HepG2 (cell line): Measurements from ENCODE around the gene DDIT4. TPM values are rescaled to one million over a fixed set of nuclear protein-coding genes. Genes with fewer than 3 reads are reported as not detected.
A peak's percentile ranks its signal among the peaks of the same experiment; 100 is the strongest.

Experiments
- ARID2 ChIP-seq: sonication (generic); formaldehyde crosslinking; IDR thresholded peaks from 2 replicates; pipeline ENCODE4 v1.8.1; 2022; ENCODE audit warnings: mild to moderate bottlenecking, missing genetic modification reagents, borderline replicate concordance
- MTA1 ChIP-seq: sonication (generic); formaldehyde crosslinking; IDR thresholded peaks from 2 replicates; pipeline ENCODE4 v1.4.0; 2020; ENCODE audit warnings: missing genetic modification reagents, mild to moderate bottlenecking, borderline replicate concordance
- NFE2L2 ChIP-seq: fragments of 150-350 bp; IDR thresholded peaks from 2 replicates; pipeline ENCODE4 v1.6.1; 2014; ENCODE audit warnings: low read length
- PCBP2 ChIP-seq: fragments of 200-400 bp; formaldehyde crosslinking; optimal IDR thresholded peaks from 2 replicates; pipeline ENCODE3; 2018; ENCODE audit warnings: low read length, low read depth; ENCODE audit not compliant: poor library complexity, severe bottlenecking
- SMARCC2 ChIP-seq: fragments of 450-650 bp; IDR thresholded peaks from 2 replicates; pipeline ENCODE4 v1.6.1; 2017; ENCODE audit warnings: antibody characterized with exemption, mild to moderate bottlenecking
- SMC3 ChIP-seq: IDR thresholded peaks from 2 replicates; pipeline ENCODE4 v1.6.1; 2011; ENCODE audit warnings: low read length, improper control_type of control experiment
- ZNF530 ChIP-seq: sonication (generic); formaldehyde crosslinking; IDR thresholded peaks from 2 replicates; pipeline ENCODE4 v1.5.0; 2020; ENCODE audit warnings: low read depth, mild to moderate bottlenecking, missing genetic modification reagents
- ZSCAN20 ChIP-seq: sonication (generic); formaldehyde crosslinking; IDR thresholded peaks from 2 replicates; pipeline ENCODE4 v1.4.0; 2020; ENCODE audit warnings: missing genetic modification reagents, mild to moderate bottlenecking, borderline replicate concordance
- polyA plus RNA-seq, 8 experiments: library from polyadenylated mRNA; depleted of rRNA in 3 of 8; stranded (reverse) in 7 of 8; unstranded in 1 of 8; fragments of >200 nt; fragmentation: Illumina TruSeq in 4 of 8; extraction: Trizol in 4 of 8; gene quantifications; 2 replicates each; pipeline versions ENCODE4 v1.2.1 to v1.2.3, GENCODE V29; 2011 to 2016; ENCODE audit warnings: low read depth in 4 of 8, missing spikeins in 1 of 8, mixed read lengths in 1 of 8; ENCODE audit not compliant: insufficient read depth in 1 of 8
- total RNA-seq, 5 experiments: library from RNA; depleted of rRNA; stranded (reverse); fragments of >200 nt; fragmentation: Illumina TruSeq; extraction: Trizol; gene quantifications; 2 replicates each; pipeline ENCODE4 v1.2.3, GENCODE V29; 2016; ENCODE audit warnings: low read depth in 1 of 5
- TF ChIP-seq, protein P1 (sequence below): sonication (generic); formaldehyde crosslinking; IDR thresholded peaks from 2 replicates; pipeline ENCODE4 v1.4.0; 2020; ENCODE audit warnings: mild to moderate bottlenecking, low read depth, missing genetic modification reagents
- TF ChIP-seq, protein P2 (sequence below): conservative IDR thresholded peaks from 2 replicates; pipeline ENCODE4 v1.6.1; 2018; ENCODE audit warnings: missing genetic modification reagents
- TF ChIP-seq, protein P3 (sequence below): IDR thresholded peaks from 2 replicates; pipeline ENCODE4 v1.6.1; 2016; ENCODE audit warnings: low read depth, missing genetic modification reagents, missing compliant biosample characterization
- TF ChIP-seq, protein P4 (sequence below): sonication (generic); formaldehyde crosslinking; IDR thresholded peaks from 2 replicates; pipeline ENCODE4 v1.4.0; 2020; ENCODE audit warnings: missing genetic modification reagents
- TF ChIP-seq, protein P5 (sequence below): sonication (generic); formaldehyde crosslinking; IDR thresholded peaks from 2 replicates; pipeline ENCODE4 v1.8.0; 2022; ENCODE audit warnings: low read depth, missing genetic modification reagents

The DDIT4 gene
- total and polyA plus RNA-seq, 2 of the 13 experiments (the other 11 are each of a cell fraction or from before 2014, with no cell fraction given), result 35.6 to 40.7 TPM

DNA sequence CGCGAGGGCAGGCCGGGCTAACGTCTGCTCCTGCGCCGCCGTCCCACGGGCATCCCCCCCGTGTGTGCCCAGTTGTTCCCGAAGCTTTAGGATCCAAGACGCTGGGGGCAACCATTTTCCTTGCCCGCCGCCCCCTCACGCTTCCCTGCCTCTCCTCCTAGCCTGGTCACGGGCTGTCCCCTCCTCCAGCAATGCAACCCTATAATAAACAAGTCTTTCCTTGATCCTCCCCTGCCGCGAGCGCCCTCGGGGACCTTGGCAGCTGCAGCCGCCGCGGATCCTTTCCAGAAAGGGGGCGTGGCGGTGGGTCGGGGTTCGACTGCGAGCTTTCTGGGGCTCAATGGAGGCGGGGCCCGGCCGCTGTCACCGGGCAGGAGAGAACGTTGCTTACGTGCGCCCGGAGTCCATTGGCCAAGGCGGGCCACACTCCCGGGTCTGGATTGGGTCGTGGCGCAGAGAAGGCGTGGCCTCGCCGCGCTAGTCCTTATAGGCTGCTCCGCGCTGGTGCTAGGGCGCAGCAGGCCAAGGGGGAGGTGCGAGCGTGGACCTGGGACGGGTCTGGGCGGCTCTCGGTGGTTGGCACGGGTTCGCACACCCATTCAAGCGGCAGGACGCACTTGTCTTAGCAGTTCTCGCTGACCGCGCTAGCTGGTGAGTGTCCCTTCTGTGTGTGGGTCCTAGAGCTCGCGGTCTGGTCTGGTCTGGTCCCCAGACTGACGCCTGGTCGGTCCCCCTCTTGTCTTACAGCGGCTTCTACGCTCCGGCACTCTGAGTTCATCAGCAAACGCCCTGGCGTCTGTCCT, at the start of gene DDIT4 (continued):
- TF ChIP-seq, protein P1, sequence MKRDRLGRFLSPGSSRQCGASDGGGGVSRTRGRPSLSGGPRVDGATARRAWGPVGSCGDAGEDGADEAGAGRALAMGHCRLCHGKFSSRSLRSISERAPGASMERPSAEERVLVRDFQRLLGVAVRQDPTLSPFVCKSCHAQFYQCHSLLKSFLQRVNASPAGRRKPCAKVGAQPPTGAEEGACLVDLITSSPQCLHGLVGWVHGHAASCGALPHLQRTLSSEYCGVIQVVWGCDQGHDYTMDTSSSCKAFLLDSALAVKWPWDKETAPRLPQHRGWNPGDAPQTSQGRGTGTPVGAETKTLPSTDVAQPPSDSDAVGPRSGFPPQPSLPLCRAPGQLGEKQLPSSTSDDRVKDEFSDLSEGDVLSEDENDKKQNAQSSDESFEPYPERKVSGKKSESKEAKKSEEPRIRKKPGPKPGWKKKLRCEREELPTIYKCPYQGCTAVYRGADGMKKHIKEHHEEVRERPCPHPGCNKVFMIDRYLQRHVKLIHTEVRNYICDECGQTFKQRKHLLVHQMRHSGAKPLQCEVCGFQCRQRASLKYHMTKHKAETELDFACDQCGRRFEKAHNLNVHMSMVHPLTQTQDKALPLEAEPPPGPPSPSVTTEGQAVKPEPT (CRISPR knock-in tag), result peak; percentile 15; the same call in 1 of the 2 replicates
- peak; percentile 94; the same call in 1 of the 2 replicates for TF ChIP-seq ZSCAN20 (CRISPR knock-in tag)
- no peak for TF ChIP-seq NFE2L2
- 0 out of 2 replicates have a peak, but pooled peaks have one; percentile 34 for TF ChIP-seq ARID2 (CRISPR knock-in tag)
- 0 out of 2 replicates have a peak, but pooled peaks have one; percentile 37 for TF ChIP-seq ZNF530 (CRISPR knock-in tag)
- TF ChIP-seq, protein P2, sequence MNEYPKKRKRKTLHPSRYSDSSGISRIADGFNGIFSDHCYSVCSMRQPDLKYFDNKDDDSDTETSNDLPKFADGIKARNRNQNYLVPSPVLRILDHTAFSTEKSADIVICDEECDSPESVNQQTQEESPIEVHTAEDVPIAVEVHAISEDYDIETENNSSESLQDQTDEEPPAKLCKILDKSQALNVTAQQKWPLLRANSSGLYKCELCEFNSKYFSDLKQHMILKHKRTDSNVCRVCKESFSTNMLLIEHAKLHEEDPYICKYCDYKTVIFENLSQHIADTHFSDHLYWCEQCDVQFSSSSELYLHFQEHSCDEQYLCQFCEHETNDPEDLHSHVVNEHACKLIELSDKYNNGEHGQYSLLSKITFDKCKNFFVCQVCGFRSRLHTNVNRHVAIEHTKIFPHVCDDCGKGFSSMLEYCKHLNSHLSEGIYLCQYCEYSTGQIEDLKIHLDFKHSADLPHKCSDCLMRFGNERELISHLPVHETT (CRISPR knock-in tag), result peak; percentile 64; the same call in 1 of the 2 replicates
- TF ChIP-seq PCBP2, result no peak
- TF ChIP-seq MTA1 (CRISPR knock-in tag), result peak; percentile 75; the same call in 1 of the 2 replicates
- TF ChIP-seq, protein P3, sequence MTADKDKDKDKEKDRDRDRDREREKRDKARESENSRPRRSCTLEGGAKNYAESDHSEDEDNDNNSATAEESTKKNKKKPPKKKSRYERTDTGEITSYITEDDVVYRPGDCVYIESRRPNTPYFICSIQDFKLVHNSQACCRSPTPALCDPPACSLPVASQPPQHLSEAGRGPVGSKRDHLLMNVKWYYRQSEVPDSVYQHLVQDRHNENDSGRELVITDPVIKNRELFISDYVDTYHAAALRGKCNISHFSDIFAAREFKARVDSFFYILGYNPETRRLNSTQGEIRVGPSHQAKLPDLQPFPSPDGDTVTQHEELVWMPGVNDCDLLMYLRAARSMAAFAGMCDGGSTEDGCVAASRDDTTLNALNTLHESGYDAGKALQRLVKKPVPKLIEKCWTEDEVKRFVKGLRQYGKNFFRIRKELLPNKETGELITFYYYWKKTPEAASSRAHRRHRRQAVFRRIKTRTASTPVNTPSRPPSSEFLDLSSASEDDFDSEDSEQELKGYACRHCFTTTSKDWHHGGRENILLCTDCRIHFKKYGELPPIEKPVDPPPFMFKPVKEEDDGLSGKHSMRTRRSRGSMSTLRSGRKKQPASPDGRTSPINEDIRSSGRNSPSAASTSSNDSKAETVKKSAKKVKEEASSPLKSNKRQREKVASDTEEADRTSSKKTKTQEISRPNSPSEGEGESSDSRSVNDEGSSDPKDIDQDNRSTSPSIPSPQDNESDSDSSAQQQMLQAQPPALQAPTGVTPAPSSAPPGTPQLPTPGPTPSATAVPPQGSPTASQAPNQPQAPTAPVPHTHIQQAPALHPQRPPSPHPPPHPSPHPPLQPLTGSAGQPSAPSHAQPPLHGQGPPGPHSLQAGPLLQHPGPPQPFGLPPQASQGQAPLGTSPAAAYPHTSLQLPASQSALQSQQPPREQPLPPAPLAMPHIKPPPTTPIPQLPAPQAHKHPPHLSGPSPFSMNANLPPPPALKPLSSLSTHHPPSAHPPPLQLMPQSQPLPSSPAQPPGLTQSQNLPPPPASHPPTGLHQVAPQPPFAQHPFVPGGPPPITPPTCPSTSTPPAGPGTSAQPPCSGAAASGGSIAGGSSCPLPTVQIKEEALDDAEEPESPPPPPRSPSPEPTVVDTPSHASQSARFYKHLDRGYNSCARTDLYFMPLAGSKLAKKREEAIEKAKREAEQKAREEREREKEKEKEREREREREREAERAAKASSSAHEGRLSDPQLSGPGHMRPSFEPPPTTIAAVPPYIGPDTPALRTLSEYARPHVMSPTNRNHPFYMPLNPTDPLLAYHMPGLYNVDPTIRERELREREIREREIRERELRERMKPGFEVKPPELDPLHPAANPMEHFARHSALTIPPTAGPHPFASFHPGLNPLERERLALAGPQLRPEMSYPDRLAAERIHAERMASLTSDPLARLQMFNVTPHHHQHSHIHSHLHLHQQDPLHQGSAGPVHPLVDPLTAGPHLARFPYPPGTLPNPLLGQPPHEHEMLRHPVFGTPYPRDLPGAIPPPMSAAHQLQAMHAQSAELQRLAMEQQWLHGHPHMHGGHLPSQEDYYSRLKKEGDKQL, result peak; percentile 74
- TF ChIP-seq SMC3, result no peak; the same call in 1 of the 2 replicates
- no peak for TF ChIP-seq SMARCC2
- TF ChIP-seq, protein P4, sequence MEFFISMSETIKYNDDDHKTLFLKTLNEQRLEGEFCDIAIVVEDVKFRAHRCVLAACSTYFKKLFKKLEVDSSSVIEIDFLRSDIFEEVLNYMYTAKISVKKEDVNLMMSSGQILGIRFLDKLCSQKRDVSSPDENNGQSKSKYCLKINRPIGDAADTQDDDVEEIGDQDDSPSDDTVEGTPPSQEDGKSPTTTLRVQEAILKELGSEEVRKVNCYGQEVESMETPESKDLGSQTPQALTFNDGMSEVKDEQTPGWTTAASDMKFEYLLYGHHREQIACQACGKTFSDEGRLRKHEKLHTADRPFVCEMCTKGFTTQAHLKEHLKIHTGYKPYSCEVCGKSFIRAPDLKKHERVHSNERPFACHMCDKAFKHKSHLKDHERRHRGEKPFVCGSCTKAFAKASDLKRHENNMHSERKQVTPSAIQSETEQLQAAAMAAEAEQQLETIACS, result peak; percentile 50; the same call in 1 of the 2 replicates
- TF ChIP-seq, protein P5, sequence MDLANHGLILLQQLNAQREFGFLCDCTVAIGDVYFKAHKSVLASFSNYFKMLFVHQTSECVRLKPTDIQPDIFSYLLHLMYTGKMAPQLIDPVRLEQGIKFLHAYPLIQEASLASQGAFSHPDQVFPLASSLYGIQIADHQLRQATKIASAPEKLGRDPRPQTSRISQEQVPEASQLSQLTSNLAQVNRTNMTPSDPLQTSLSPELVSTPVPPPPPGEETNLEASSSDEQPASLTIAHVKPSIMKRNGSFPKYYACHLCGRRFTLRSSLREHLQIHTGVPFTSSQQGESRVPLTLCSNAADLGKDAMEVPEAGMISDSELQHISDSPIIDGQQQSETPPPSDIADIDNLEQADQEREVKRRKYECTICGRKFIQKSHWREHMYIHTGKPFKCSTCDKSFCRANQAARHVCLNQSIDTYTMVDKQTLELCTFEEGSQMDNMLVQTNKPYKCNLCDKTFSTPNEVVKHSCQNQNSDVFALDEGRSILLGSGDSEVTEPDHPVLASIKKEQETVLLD, result no peak
